Osteoblast (primary cell): Measurements from ENCODE around the gene STK32B. TPM values are rescaled to one million over a fixed set of nuclear protein-coding genes. Genes with fewer than 3 reads are reported as not detected.

Experiments used
- DNase-seq: peaks from one replicate; pipeline ENCODE4 v3.0.0; 2011; ENCODE audit warnings: low spot score, mixed read lengths; ENCODE audit not compliant: insufficient read length; ENCODE audit errors: missing footprints
- H2AFZ ChIP-seq: 2 replicates; pipeline ENCODE4 v1.6.0; 2011; ENCODE audit warnings: mild to moderate bottlenecking, low read length
- H3K27ac ChIP-seq: 2 replicates; pipeline ENCODE4 v1.5.1; 2011; ENCODE audit warnings: mild to moderate bottlenecking, low read depth, low read length, moderate library complexity
- H3K27me3 ChIP-seq: 2 replicates; pipeline ENCODE4 v1.6.0; 2012; ENCODE audit warnings: mild to moderate bottlenecking, control low read depth, inconsistent platforms, low read length, moderate library complexity; ENCODE audit not compliant: insufficient read depth
- H3K36me3 ChIP-seq: 2 replicates; pipeline ENCODE4 v1.5.1; 2011; ENCODE audit warnings: mild to moderate bottlenecking, low read length, control low read depth, moderate library complexity; ENCODE audit not compliant: insufficient read depth
- H3K4me1 ChIP-seq: 2 replicates; pipeline ENCODE4 v1.5.1; 2011; ENCODE audit warnings: mild to moderate bottlenecking, low read length, control low read depth, moderate library complexity; ENCODE audit not compliant: insufficient read depth
- H3K4me2 ChIP-seq: 2 replicates; pipeline ENCODE4 v1.6.0; 2011; ENCODE audit warnings: mild to moderate bottlenecking, low read length; ENCODE audit not compliant: insufficient read depth
- H3K4me3 ChIP-seq: fragments of 200-600 bp; sonication (generic); 3 replicates; pipeline ENCODE4 v1.5.1; 2012; ENCODE audit warnings: mild to moderate bottlenecking, low read length, inconsistent platforms; ENCODE audit not compliant: insufficient read depth
- H3K79me2 ChIP-seq: 2 replicates; pipeline ENCODE4 v1.6.0; 2012; ENCODE audit warnings: mild to moderate bottlenecking, low read length, control low read depth, inconsistent platforms; ENCODE audit not compliant: insufficient read depth
- H3K9me3 ChIP-seq: 2 replicates; pipeline ENCODE4 v1.5.1; 2011; ENCODE audit warnings: low read depth, low read length, control low read depth
- H4K20me1 ChIP-seq: 2 replicates; pipeline ENCODE4 v1.6.0; 2012; ENCODE audit warnings: mild to moderate bottlenecking, low read length, control low read depth; ENCODE audit not compliant: insufficient read depth
- CTCF ChIP-seq: IDR thresholded peaks from 2 replicates; pipeline ENCODE4 v1.5.1; 2011; ENCODE audit warnings: mild to moderate bottlenecking, low read depth, low read length, moderate library complexity; ENCODE audit errors: extremely low read depth
- small RNA-seq: library from RNA; depleted of rRNA; stranded (forward); fragments of <200 nt; gene quantifications from one replicate; pipeline ENCODE3, GENCODE V24; 2012
- total RNA-seq: library from RNA; depleted of rRNA; stranded (reverse); fragments of >200 nt; gene quantifications from 2 replicates; pipeline ENCODE4 v1.2.3, GENCODE V29; 2012

Gene STK32B
- total RNA-seq, 1 donor, result 1.1 TPM

- TF ChIP-seq CTCF, result no peak
- Histone ChIP-seq H3K4me3 (no peak overlapping the region), H3K27me3 (no peaks in the 10 kb centered on the region), H3K79me2 (no peaks in the 10 kb centered on the region), H3K36me3 (no peaks in the 10 kb centered on the region), H2AFZ (no peak overlapping the region), H3K4me1 (no peaks in the 10 kb centered on the region), H3K9me3 (no peaks in the 10 kb centered on the region), H3K27ac (no peak overlapping the region), H4K20me1 (no peaks in the 10 kb centered on the region), H3K4me2 (no peak overlapping the region)
- DNase-seq, result no peak
Measured at GRCh38 chr4:5544762-5545161, 493.5 kb downstream of the STK32B start.

- Histone ChIP-seq H4K20me1 (no peaks in the 10 kb centered on the region), H3K79me2 (no peaks in the 10 kb centered on the region), H3K27ac (no peak overlapping the region), H2AFZ (no peak overlapping the region), H3K27me3 (no peaks in the 10 kb centered on the region), H3K4me3 (no peak overlapping the region), H3K36me3 (no peaks in the 10 kb centered on the region), H3K4me1 (no peaks in the 10 kb centered on the region), H3K4me2 (no peak overlapping the region), H3K9me3 (no peaks in the 10 kb centered on the region)
- no peak for DNase-seq
- no peak for TF ChIP-seq CTCF
Measured at GRCh38 chr4:5545271-5545670, 494.0 kb downstream of the STK32B start.

- DNase-seq, result no peak
- H3K4me3 ChIP-seq, result no peak overlapping the region
- no peak overlapping the region for H2AFZ ChIP-seq
- H3K4me1 ChIP-seq, result no peaks in the 10 kb centered on the region
- no peaks in the 10 kb centered on the region for H3K36me3 ChIP-seq
- H4K20me1 ChIP-seq, result no peaks in the 10 kb centered on the region
- TF ChIP-seq CTCF, result no peak
- no peaks in the 10 kb centered on the region for H3K9me3 ChIP-seq
- no peak overlapping the region for H3K4me2 ChIP-seq
- no peaks in the 10 kb centered on the region for H3K27me3 ChIP-seq
- no peak overlapping the region for H3K27ac ChIP-seq
- no peaks in the 10 kb centered on the region for H3K79me2 ChIP-seq
Measured at GRCh38 chr4:5547651-5548249, 496.5 kb downstream of the STK32B start.

Small RNAs within 50 kb of the gene (small RNA-seq; reads per million reads assigned to genes)
- gene RF00019, result not detected

Other genes starting within 250 kb of the STK32B start
- 2.9 and 3.8 TPM in 2 replicates for gene MSX1, start 191.8 kb upstream of the STK32B start, total RNA-seq
- 0.36 and 15.3 TPM in 2 replicates for gene CYTL1, start 32.0 kb upstream of the STK32B start, total RNA-seq